ENCODE results near the gene UBTF. TPM values are rescaled to one million over a fixed set of nuclear protein-coding genes. Genes with fewer than 3 reads are reported as not detected.

Gene UBTF, protein sequence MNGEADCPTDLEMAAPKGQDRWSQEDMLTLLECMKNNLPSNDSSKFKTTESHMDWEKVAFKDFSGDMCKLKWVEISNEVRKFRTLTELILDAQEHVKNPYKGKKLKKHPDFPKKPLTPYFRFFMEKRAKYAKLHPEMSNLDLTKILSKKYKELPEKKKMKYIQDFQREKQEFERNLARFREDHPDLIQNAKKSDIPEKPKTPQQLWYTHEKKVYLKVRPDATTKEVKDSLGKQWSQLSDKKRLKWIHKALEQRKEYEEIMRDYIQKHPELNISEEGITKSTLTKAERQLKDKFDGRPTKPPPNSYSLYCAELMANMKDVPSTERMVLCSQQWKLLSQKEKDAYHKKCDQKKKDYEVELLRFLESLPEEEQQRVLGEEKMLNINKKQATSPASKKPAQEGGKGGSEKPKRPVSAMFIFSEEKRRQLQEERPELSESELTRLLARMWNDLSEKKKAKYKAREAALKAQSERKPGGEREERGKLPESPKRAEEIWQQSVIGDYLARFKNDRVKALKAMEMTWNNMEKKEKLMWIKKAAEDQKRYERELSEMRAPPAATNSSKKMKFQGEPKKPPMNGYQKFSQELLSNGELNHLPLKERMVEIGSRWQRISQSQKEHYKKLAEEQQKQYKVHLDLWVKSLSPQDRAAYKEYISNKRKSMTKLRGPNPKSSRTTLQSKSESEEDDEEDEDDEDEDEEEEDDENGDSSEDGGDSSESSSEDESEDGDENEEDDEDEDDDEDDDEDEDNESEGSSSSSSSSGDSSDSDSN
- 168 and 172 TPM in 2 replicates for total RNA-seq

DNA sequence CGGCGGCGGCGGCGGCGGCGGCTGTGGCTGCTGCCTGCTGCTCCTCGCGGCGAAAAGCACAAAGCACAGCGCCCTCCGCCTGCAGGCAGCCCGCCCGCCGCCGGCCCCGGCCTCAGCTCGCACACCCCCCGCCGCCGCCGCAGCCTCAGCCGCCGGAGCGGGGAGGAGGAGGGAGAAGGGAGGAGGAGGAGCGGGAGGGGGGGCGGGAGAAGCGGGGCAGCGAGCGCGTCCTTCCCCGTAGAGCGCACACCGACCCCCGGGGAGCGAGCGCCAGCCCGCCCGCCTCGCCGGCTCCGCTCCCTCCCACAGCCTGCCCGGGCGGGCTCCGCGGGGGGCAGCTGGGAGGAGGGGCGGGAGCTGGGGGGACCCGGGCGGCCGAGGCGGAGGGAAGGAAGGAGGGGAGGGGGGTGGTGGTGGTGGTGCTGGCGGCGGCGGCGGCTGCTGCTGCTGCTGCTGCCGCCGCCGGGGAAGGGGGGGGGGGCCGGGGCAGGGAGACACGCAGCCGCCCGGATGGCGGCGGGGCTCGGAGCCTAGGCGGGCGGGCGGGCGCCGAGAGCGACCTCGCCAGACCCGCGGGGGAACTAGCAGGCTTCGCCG is at the start of gene UBTF:
Gene UBTF, minus strand, starts transcription at position 60 of the 597 bp plus-strand sequence. CDS start 1,446 bp downstream, outside the sequence.
- intact Hi-C loops (cut with micrococcal nuclease) = loop anchor here (2.0 to 5.0 kb wide), 2 partner anchors 105 to 283 kb away; partner anchors contain the start of genes GPATCH8 and SLC25A39

DNA sequence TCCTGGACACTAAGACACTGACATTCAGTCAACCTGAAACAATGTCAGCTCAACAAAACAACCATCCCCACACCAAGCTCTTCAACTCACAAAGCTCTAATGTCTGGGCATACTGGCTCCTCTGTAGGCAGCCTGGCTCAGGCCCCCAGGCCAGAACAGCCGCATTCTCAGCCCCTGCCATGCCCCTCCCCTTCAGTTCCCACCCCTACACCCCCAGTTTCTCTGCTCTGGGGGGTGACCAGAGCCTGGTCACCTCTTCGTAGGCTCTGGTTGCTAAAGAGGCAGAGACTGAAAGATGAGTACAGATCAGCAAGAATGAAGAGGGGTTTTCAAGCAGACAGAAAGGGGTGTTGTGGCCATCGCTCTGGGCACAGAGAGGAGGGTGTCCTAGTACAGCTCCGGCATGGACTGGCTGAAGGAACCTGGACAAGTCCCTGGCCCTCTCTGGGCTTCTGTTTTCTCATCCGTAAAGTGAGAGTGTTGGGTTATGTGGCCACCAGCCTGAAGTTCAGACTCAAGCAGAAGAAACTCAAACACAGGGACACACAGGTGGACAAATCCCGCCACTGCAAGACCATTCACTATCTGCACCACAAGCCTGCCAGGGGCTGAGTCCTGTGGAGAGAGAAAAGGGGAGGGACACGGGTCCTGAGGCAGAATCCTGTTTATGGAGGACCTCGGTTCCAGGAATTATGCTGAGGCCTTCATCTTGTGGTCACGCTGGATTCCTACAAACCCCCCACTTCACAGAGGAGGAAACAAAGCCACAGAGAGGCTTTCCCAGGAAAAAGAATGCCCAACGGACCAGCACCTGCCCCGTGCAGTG is 49.4 kb upstream of the UBTF start:
- intact Hi-C loops (cut with micrococcal nuclease) = no loop called here

DNA sequence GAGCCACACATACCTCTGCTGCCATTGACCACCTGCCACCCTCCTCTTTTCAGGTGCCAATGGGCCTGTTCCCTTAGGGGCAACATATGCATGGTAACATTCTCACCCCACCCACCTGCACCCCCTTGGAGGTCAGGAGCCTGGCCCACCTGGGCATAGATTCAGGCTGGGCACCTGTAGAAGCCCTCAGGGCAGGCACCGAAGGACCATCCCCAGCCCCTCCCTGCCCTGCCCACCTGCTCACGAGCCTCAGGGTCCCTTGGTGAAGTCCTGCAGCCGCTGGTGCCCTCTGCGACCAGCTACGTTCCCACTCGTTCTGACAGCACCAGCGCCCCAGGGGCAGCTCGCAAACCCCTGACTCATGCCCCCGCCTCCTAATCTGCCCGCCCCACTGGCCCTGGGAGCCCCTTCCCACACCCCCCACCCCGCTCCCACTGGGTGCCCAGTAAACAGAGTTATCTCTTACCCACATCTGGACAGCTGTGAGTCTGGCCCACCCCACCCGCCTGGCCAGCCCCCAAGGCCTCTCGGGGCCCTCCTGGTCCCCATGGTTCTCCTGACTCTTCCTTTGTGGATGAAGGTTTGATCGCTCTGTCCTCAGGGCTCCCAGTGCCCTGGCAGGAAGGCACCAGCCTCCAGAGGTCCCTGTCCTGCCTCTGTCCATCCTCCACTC is 48.5 kb upstream of the UBTF start, which contains the start of gene SLC4A1:
Gene SLC4A1, minus strand, starts transcription at position 318 of the 673 bp plus-strand sequence. CDS start 5,269 bp downstream, outside the sequence.
- intact Hi-C loops (cut with micrococcal nuclease) = no loop called here

DNA sequence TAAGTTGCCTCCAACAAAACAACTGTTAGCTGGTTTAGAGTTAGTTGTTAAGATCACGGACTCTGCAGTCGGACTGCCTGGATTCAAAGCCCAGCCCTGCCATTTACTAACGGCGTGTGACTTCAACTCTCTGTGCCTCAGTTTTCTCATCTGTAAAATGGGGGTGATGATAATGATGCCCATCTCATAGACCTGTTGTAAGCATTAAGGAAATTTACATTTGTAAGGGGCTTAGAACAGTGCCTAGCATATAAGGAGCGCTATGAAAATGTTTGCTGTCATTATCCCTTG is 47.6 kb upstream of the UBTF start:
- intact Hi-C loops (cut with micrococcal nuclease) = no loop called here

DNA sequence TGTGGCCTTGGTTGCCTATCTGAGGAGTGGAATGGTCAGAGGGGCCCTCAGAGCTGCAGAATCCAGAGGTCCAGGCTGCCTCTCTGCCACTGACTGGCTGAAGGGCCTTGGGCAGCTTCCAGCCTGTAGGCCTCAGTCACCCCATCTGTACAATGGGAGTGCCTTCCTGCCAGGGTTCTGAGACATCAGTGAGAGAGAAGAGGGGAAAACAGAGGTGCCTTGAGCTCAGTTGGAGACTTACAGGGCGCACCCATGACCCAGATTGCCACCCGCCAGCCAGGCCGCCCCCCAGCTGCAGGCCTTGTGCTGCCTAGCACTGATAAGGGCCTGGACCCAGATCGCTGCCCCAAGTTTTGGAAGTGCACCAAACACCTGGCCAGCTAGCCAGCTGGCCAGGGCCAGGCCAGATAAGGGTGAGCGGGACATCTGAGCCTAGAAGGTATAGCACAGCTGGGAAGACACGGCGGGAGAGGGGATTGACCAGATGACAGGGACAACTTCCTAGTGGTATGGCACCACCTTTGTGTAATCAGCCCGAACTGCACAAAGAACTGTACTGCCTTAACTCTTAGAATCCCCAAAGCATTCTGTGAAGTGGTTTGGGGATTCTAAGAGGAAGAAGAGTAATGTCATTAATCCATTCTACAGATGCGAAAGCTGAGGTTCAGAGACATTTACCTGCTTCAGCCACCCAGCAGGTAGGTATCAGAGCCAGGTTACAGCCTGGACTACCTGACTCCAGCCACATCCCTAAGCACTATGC is 47.1 kb upstream of the UBTF start:
- intact Hi-C loops (cut with micrococcal nuclease) = no loop called here

DNA sequence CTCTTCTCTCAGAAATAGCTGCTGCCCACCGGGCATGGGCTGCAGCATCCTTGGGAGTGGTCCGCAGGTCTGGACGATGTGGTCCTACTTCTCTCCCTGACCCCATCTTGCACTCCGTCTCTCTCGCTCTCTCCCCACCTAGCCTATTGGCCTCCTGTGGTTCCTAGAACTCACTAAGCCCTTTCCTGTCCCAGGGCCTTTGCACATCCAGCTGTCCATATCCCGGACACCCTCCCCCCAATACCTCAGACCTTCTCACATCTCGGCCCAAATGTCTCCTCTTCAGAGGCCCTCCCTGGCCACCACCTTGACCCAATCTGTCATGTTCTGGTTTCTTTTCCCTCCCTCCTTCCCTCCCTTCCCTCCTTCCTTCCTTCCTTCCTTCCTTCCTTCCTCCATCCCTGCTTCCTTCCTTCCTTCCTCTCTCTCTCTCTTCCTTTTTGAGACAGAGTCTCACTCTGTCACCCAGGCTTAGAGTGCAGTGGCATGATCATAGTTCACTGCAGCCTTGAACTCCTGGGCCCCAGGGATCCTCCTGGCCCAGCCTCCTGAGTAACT is 43.9 kb upstream of the UBTF start:
- intact Hi-C loops (cut with micrococcal nuclease) = no loop called here

DNA sequence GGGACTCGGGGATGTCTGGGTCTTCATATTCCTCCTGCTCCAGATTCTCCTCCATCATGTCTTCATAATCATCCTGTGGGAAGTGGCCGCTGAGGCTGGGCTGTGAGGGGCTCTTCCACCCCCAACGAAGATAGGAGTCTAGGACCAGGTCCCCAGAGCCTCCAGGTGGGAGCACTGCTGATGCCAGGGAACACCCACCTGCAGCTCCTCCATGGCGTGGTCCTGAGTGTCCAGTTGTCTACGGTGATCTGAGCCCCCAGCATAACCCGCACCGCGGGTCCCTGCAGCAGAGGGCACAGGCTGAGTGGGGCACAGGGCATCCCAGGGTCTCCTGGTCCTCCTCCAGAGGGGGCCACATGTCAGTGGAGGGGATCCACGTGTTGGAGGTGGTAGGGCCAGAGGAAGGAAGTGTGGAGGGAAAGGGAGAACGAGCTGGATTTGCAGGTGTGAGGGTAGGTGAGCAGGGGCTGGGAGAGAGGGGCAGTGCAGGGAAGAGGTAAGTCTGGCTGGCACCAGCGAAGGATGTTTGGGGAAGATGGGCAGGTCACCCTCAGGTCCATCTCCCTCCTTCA is 43.3 kb upstream of the UBTF start:
- intact Hi-C loops (cut with micrococcal nuclease) = no loop called here

DNA sequence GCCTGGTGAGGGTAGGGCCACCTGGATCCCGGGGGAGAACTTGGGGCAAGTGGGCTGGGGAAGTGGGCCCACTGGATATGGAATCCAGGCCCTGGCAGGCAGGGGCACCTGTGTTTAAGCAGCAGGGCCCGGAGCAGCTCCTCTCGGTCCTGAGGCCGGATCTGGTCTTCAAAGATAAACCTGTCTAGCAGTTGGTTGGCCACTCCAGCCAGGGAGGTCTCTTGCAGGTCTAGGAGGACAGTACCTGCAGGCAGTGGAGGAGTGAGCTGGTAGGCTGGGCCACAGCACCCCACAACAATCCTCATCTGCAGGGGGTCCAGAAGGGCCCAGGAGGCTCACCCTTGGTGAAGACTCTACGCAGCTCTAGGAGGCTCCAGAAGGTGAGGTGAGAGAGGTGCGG is 40.8 kb upstream of the UBTF start:
- intact Hi-C loops (cut with micrococcal nuclease) = no loop called here

DNA sequence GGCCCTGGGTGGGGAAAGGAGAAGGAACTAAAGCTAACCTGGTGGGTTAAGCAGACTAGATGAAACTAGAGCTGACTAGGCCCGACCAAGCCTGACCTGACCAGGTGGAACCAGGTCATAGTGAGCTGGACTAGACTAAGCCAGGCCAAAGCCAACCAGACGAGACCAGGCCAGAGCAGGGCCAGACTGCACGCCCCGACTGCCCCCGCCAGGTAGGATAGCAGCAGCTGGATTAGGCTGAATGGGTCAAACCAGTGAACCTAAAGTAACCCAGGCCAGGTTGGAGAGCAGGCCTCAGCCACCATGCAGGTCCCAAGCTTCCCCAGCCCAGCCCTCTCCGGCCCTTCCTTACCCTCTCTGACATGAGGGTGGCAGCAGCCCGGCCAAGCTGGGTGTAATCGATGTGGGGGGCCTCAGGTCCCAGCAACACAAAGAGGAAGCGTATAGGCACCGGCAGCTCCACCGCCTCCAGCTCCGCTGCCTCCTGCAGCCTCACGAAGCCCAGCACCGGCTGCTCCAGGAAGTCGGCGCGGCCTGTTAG is 39.4 kb upstream of the UBTF start:
- intact Hi-C loops (cut with micrococcal nuclease) = no loop called here

DNA sequence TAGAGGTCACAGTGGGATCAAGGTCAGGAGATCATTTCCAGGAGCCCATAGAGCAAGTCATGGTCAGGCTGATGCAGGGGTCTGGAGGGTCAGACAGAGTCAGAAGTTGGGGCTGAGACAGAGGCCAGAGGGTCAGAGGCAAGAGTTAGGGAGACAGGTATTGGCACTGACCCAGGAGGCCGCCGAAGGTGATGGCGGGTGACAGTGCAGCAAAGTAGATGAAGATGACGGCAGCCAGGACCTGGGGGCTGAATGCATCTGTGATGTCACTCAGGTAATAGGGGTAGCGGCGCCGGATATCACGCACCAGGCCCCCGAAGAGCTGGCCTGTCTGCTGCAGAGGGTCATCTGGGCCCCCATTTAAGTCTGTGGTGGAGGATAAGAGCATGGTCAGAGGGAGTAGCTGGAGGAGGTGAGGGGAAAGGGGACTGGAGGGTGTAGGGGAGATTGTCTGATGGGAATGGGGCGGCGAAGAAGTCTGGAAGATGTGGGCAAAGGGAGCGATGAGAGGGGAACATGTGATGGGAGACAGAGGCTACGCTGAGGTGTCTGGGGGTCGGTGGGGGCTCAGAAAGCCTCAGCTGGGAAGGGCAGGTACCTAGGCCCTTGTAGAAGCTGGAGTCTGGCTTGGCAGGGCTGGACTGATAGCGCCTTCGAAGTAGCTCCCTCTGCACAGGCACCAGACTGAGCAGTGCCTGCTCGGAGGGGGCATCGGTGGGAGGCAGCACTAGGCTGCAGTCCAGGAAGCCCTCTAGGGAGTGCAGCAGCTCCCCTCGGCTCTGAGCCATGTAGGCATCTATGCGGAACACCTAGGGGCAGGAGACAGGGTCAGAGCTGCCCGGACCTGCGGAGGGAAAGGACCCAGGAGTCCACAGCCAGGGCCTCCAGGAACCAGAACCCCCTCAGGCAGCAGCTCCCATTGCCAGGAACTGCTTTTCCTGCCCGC is 38.6 kb upstream of the UBTF start:
- intact Hi-C loops (cut with micrococcal nuclease) = no loop called here

DNA sequence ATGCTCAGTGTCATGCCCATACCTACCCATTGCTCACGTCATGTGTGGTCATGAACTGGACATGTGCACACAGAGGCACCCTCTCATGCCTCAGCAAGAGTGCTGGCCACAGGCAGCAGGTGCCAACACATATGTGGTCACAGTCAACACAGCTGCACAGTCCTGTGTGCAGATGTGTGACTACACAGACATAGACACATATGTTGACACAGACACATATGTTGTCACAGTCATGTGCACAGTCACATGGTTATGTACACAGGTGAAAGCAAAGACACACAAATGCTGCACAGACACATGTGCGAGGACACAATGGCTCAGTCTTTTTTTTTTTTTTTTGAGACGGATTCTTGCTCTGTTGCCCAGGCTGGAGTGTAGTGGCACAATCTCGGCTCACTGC is 37.2 kb upstream of the UBTF start:
- intact Hi-C loops (cut with micrococcal nuclease) = no loop called here

DNA sequence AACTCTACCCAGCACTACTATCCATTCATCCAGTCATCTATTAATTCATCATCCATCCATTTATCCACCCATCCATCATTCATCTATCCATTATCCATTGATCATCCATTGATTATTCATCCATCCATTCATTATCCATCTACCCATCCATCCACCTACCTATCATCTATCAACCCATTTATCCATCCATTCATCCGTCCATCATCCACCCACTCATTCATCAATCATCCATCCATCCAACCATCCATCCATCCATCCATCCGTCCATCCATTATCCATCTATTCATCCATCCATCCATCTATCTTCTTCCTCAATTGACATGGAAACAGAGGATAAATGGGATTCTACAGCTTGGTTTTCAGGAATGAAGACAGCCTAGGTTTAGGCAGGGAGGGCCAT is 36.4 kb upstream of the UBTF start:
- intact Hi-C loops (cut with micrococcal nuclease) = no loop called here

DNA sequence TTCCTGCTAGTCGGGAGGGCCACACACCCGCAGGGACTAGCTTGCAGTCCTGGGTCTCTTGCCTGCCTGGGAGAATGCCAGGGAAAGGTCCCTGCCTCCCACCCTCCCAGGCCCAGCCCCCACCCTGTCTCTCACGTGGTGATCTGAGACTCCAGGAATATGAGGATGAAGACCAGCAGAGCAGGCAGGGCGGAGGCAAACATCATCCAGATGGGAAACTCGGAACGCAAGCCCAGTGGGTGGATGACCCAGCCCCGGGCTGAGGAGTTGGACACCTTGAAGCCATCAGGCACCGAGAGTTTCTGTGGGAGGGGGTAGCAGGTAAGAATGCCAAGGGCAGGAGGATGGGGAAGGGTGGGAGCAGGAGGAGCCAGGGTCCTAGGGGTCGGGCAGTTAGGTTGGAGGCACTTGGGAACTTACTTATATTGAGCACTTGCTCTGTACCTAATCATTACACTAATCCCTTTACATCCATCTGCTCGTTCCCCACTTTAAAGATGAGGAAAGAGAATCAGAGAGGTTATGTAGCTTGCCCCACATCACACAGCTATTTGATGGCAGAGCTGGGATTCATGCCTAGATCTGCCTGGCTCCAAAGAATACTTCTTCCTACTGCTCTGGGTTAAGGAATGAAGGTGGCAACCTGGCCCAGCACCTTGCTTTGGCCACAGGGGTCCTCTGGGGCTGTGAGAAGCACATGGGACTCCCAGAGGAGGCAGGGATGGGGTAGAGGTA is 35.1 kb upstream of the UBTF start:
- intact Hi-C loops (cut with micrococcal nuclease) = no loop called here

DNA sequence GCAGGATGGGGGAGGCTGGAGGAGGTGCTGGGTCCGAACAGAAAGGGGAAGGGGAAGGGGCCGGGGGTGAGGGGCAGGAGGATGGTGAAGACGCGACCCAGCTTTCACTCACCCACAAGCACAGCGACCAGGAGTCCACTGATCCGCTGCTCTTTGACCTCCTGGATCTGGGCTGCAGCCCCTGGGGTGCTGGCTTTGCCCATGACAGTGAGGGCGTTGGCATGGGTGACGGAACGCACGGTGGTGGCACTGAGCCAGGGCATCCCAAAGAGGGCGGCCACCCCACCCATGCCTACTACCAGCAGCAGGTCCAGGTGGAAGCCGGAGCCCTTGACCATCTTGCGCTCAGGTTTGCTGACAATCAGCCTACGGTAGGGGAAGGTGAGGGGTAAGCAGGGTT is 33.5 kb upstream of the UBTF start:
- intact Hi-C loops (cut with micrococcal nuclease) = no loop called here

DNA sequence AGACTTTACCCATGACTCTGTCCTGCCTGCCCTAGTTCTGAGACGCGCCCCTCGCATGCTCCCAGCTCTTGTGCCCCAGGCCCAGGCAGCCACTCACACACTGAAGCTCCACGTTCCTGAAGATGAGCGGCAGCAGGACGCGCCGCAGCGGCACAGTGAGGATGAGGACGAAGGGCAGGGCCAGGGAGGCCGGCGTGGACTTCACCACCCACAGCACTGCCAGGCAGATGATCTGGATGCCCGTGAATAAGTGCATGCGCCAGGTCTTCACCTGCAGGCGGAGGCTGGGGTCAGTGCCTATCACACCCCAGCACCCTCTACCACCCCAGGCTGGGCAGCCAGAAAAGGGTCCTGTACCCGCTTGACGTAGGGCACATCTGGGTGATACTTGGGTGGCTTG is 31.6 kb upstream of the UBTF start:
- intact Hi-C loops (cut with micrococcal nuclease) = no loop called here

DNA sequence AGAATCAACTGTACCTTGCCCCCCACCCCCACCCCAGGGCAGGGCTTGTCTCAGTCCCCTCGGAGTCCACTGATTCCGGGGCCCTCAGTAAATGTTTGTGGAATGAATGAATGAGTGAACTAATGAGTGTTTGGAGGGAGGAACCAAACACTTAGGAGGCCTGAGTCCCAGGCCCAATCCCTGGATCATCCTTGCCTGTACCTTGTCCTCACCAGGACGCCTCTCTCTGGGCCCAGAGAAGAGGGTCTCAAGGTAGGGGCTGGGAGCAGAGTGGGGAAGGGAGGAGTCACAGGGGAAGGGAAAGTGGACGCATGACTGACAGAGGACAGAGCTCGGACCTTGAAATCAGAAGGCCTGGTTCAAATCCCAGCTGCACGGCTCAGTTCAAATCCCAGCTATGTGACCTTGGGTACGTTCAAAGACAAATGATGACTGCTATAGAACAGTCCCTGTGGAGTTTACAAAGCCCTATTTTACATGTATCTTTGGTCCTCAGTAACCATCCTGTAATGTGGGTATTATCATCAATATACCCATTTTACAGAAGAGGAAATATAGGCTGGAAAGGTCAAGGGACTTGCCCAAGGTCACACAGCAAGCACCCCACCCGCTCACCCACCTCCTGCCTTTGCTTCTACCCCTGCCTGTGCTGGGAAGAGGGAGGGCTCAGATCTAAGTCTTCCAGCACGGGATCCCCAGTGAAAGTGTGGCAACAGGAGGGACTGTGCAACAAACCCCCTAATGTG is 30.2 kb upstream of the UBTF start:
- intact Hi-C loops (cut with micrococcal nuclease) = loop anchor here (5.0 kb wide), 1 partner anchor 52 kb away; the partner anchor contains the start of gene ATXN7L3
